SK-N-SH treated with all-trans-retinoic acid at 6 μM for 48 hours (cell line): ENCODE measurements around the gene MIEN1.

Experiments used
- BACH2 ChIP-seq: fragments of 250-450 bp; sonication (Bioruptor Pico); IDR thresholded peaks from 2 replicates; pipeline ENCODE4 v1.9.0; 2021; ENCODE audit warnings: mild to moderate bottlenecking, borderline replicate concordance
- GLIS3 ChIP-seq: fragments of 250-450 bp; sonication (Bioruptor Pico); IDR thresholded peaks from 2 replicates; pipeline ENCODE4 v1.5.0; 2020; ENCODE audit warnings: mild to moderate bottlenecking, moderate library complexity
- ISL1 ChIP-seq: fragments of 250-450 bp; sonication (Bioruptor Pico); IDR thresholded peaks from 2 replicates; pipeline ENCODE4 v2.1.2; 2022; ENCODE audit warnings: mild to moderate bottlenecking, moderate library complexity
- OSR1 ChIP-seq: fragments of 250-450 bp; sonication (Bioruptor Pico); IDR thresholded peaks from 2 replicates; pipeline ENCODE4 v1.8.0; 2022; ENCODE audit warnings: moderate library complexity, mild to moderate bottlenecking, inconsistent platforms
- PPARA ChIP-seq: fragments of 250-450 bp; sonication (Bioruptor Pico); IDR thresholded peaks from 2 replicates; pipeline ENCODE4 v1.5.0; 2020; ENCODE audit warnings: mild to moderate bottlenecking, borderline replicate concordance
- SNAI2 ChIP-seq: fragments of 250-450 bp; sonication (Bioruptor Pico); IDR thresholded peaks from 2 replicates; pipeline ENCODE4 v1.5.0; 2020; ENCODE audit warnings: mild to moderate bottlenecking, moderate library complexity
- TOX ChIP-seq: fragments of 250-450 bp; sonication (Bioruptor Pico); IDR thresholded peaks from 2 replicates; pipeline ENCODE4 v1.8.0; 2021; ENCODE audit warnings: mild to moderate bottlenecking, moderate library complexity, borderline replicate concordance
- ZC3H10 ChIP-seq: fragments of 250-450 bp; sonication (Bioruptor Pico); IDR thresholded peaks from 2 replicates; pipeline ENCODE4 v1.5.1; 2021; ENCODE audit warnings: mild to moderate bottlenecking, moderate library complexity
- ZNF8 ChIP-seq: fragments of 450-650 bp; formaldehyde crosslinking; IDR thresholded peaks from 2 replicates; pipeline ENCODE4 v1.5.0; 2020; ENCODE audit warnings: mild to moderate bottlenecking, moderate library complexity
- TF ChIP-seq, protein P1 (sequence below): fragments of 250-450 bp; sonication (Bioruptor Pico); IDR thresholded peaks from 2 replicates; pipeline ENCODE4 v1.8.0; 2020; ENCODE audit warnings: mild to moderate bottlenecking, moderate library complexity, borderline replicate concordance
- TF ChIP-seq, protein P2 (sequence below): fragments of 250-450 bp; sonication (Bioruptor Pico); IDR thresholded peaks from 2 replicates; pipeline ENCODE4 v1.5.1; 2021; ENCODE audit warnings: mild to moderate bottlenecking, moderate library complexity

DNA sequence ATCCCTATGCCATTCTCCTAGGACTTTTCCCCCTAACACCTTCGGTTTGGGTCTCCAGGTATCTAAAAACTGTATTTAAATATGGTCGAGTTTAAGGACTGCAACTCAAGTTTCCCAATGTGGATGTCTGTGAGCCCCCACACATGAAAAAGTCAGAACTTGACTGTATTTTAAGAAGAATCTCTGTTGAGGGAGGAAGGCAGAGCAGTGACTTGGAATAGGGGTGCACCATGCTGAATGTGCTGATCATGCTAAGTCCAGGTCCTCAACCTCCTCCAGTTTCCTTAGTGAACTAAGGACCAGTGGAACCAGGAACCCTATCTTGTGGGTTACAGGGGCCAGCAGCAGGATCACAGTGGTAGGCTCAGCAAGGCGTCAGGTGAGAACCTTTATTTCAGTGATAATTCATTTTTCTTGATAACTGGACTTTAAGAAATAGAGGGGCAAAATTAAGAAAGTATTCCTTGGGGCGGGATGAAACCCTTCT, 26.9 kb upstream of the MIEN1 start:
- no peak for TF ChIP-seq BACH2
- TF ChIP-seq TOX (CRISPR knock-in tag) = no peak
- TF ChIP-seq, protein P1, sequence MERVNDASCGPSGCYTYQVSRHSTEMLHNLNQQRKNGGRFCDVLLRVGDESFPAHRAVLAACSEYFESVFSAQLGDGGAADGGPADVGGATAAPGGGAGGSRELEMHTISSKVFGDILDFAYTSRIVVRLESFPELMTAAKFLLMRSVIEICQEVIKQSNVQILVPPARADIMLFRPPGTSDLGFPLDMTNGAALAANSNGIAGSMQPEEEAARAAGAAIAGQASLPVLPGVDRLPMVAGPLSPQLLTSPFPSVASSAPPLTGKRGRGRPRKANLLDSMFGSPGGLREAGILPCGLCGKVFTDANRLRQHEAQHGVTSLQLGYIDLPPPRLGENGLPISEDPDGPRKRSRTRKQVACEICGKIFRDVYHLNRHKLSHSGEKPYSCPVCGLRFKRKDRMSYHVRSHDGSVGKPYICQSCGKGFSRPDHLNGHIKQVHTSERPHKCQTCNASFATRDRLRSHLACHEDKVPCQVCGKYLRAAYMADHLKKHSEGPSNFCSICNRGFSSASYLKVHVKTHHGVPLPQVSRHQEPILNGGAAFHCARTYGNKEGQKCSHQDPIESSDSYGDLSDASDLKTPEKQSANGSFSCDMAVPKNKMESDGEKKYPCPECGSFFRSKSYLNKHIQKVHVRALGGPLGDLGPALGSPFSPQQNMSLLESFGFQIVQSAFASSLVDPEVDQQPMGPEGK = no peak
- TF ChIP-seq GLIS3 (CRISPR knock-in tag) = no peak
- no peak for TF ChIP-seq SNAI2 (CRISPR knock-in tag)
- TF ChIP-seq OSR1 (CRISPR knock-in tag) = no peak
- no peak for TF ChIP-seq ISL1 (CRISPR knock-in tag)
- no peak for TF ChIP-seq PPARA
- no peak for TF ChIP-seq ZC3H10 (CRISPR knock-in tag)
- TF ChIP-seq, protein P2, sequence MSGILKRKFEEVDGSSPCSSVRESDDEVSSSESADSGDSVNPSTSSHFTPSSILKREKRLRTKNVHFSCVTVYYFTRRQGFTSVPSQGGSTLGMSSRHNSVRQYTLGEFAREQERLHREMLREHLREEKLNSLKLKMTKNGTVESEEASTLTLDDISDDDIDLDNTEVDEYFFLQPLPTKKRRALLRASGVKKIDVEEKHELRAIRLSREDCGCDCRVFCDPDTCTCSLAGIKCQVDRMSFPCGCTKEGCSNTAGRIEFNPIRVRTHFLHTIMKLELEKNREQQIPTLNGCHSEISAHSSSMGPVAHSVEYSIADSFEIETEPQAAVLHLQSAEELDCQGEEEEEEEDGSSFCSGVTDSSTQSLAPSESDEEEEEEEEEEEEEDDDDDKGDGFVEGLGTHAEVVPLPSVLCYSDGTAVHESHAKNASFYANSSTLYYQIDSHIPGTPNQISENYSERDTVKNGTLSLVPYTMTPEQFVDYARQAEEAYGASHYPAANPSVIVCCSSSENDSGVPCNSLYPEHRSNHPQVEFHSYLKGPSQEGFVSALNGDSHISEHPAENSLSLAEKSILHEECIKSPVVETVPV = no peak
- TF ChIP-seq ZNF8 (CRISPR knock-in tag) = no peak
